GM12878 (cell line): Measurements from ENCODE around the gene DOK4. TPM values are rescaled to one million over a fixed set of nuclear protein-coding genes. Genes with fewer than 3 reads are reported as not detected.

Experiments
- CBX3 ChIP-seq: fragments of 200-600 bp; sonication (generic); IDR thresholded peaks from 2 replicates; pipeline ENCODE4 v1.6.1; 2016; ENCODE audit warnings: low read depth, borderline replicate concordance
- CHD4 ChIP-seq: fragments of 200-600 bp; sonication (generic); IDR thresholded peaks from 2 replicates; pipeline ENCODE4 v1.6.1; 2016; ENCODE audit warnings: mild to moderate bottlenecking
- ETV6 ChIP-seq, 2 experiments: fragments of 450-650 bp in 1 of 2; IDR thresholded peaks in 1 of 2; conservative IDR thresholded peaks in 1 of 2; 2 replicates each; pipeline ENCODE4 v1.6.1; 2014; ENCODE audit warnings: antibody characterized with exemption in 1 of 2, borderline replicate concordance in 1 of 2, low read depth in 1 of 2, mild to moderate bottlenecking in 1 of 2, moderate library complexity in 1 of 2
- HDAC6 ChIP-seq: fragments of 200-600 bp; sonication (generic); IDR thresholded peaks from one replicate; pipeline ENCODE4 v1.8.0; 2017; ENCODE audit warnings: antibody characterized with exemption; ENCODE audit not compliant: unreplicated experiment
- HDGF ChIP-seq: fragments of 450-650 bp; IDR thresholded peaks from 2 replicates; pipeline ENCODE4 v1.6.1; 2016; ENCODE audit warnings: antibody characterized with exemption
- IKZF1 ChIP-seq: fragments of 450-650 bp; conservative IDR thresholded peaks from 2 replicates; pipeline ENCODE4 v1.6.1; 2017; ENCODE audit warnings: antibody characterized with exemption, mild to moderate bottlenecking
- IKZF2 ChIP-seq, 2 experiments: fragments of 450-650 bp; IDR thresholded peaks; 2 replicates each; pipeline ENCODE4 v1.6.1; 2017; ENCODE audit warnings: mild to moderate bottlenecking in 2 of 2, moderate library complexity in 2 of 2
- LARP7 ChIP-seq: fragments of 450-650 bp; IDR thresholded peaks from 2 replicates; pipeline ENCODE4 v1.6.1; 2017; ENCODE audit warnings: mild to moderate bottlenecking
- NBN ChIP-seq: fragments of 450-650 bp; IDR thresholded peaks from 2 replicates; pipeline ENCODE4 v1.6.1; 2016
- NFXL1 ChIP-seq: fragments of 450-650 bp; IDR thresholded peaks from 2 replicates; pipeline ENCODE4 v1.6.1; 2017; ENCODE audit warnings: antibody characterized with exemption, mild to moderate bottlenecking, borderline replicate concordance
- NRF1 ChIP-seq: conservative IDR thresholded peaks from 2 replicates; pipeline ENCODE4 v1.6.1; 2011; ENCODE audit warnings: mild to moderate bottlenecking, low read depth, low read length, improper control_type of control experiment
- POLR2AphosphoS5 ChIP-seq: IDR thresholded peaks from 2 replicates; pipeline ENCODE4 v1.6.1; 2011; ENCODE audit warnings: mild to moderate bottlenecking, low read length, inconsistent platforms
- POU2F2 ChIP-seq: IDR thresholded peaks from 3 replicates; pipeline ENCODE4 v1.6.1; 2011; ENCODE audit warnings: low read depth, mild to moderate bottlenecking, low read length, borderline replicate concordance
- RUNX3 ChIP-seq: IDR thresholded peaks from 2 replicates; pipeline ENCODE4 v1.6.1; 2012; ENCODE audit warnings: low read length, inconsistent platforms
- STAT1 ChIP-seq: fragments of 450-650 bp; conservative IDR thresholded peaks from 2 replicates; pipeline ENCODE4 v1.6.1; 2014; ENCODE audit warnings: antibody characterized with exemption, mild to moderate bottlenecking
- SUZ12 ChIP-seq: fragments of 200-600 bp; sonication (generic); IDR thresholded peaks from one replicate; pipeline ENCODE4 v1.6.1; 2018; ENCODE audit warnings: antibody characterized with exemption, mild to moderate bottlenecking; ENCODE audit not compliant: unreplicated experiment
- TCF3 ChIP-seq: IDR thresholded peaks from 2 replicates; pipeline ENCODE4 v1.6.1; 2012; ENCODE audit warnings: low read depth, mild to moderate bottlenecking, low read length, borderline replicate concordance; ENCODE audit not compliant: insufficient read depth
- YY1 ChIP-seq: IDR thresholded peaks from 2 replicates; pipeline ENCODE4 v1.6.1; 2011; ENCODE audit warnings: low read depth, mild to moderate bottlenecking, low read length
- ZNF384 ChIP-seq: IDR thresholded peaks from 2 replicates; pipeline ENCODE4 v1.6.1; 2012; ENCODE audit warnings: low read depth, mild to moderate bottlenecking, low read length, improper control_type of control experiment, borderline replicate concordance
- ZSCAN29 ChIP-seq: fragments of 450-650 bp; IDR thresholded peaks from 2 replicates; pipeline ENCODE4 v1.6.1; 2017; ENCODE audit warnings: mild to moderate bottlenecking, moderate library complexity
- ZZZ3 ChIP-seq: IDR thresholded peaks from 2 replicates; pipeline ENCODE4 v1.6.1; 2011; ENCODE audit warnings: low read depth; ENCODE audit not compliant: control insufficient read depth, insufficient read length
- polyA plus RNA-seq, 11 experiments: library from polyadenylated mRNA; depleted of rRNA in 4 of 11; unstranded in 6 of 11; stranded (reverse) in 5 of 11; fragments of >200 nt; fragmentation: Nextera tagmentation in 4 of 11; fragmentation: Illumina TruSeq in 1 of 11; extraction: Ambion mirVana in 4 of 11; extraction: Trizol in 1 of 11; gene quantifications; 1 replicate in 1 of 11; 2 replicates in 10 of 11; pipeline versions ENCODE4 v1.2.1 to v1.2.3, GENCODE V29; 2011 to 2016; ENCODE audit warnings: inconsistent platforms in 2 of 11, missing spikeins in 2 of 11, low read depth in 1 of 11
- total RNA-seq, 4 experiments: library from RNA; depleted of rRNA in 3 of 4; stranded (reverse); fragments of >200 nt in 3 of 4; fragmentation: Illumina TruSeq in 1 of 4; extraction: Trizol in 1 of 4; gene quantifications; 2 replicates each; pipeline versions ENCODE4 v1.2.1 to v1.2.3, GENCODE V29; 2013 to 2021
- TF ChIP-seq, protein P1 (sequence below): fragments of 450-650 bp; IDR thresholded peaks from 2 replicates; pipeline ENCODE4 v1.6.1; 2017; ENCODE audit warnings: mild to moderate bottlenecking
- TF ChIP-seq, protein P2 (sequence below): fragments of 450-650 bp; conservative IDR thresholded peaks from 2 replicates; pipeline ENCODE4 v1.6.1; 2017; ENCODE audit warnings: mild to moderate bottlenecking, moderate library complexity
- TF ChIP-seq, protein P3 (sequence below): fragments of 150-350 bp; IDR thresholded peaks from 2 replicates; pipeline ENCODE4 v1.6.1; 2014; ENCODE audit warnings: mild to moderate bottlenecking, low read depth, low read length
- TF ChIP-seq, protein P4 (sequence below): fragments of 450-650 bp; IDR thresholded peaks from 2 replicates; pipeline ENCODE4 v1.6.1; 2014; ENCODE audit warnings: mild to moderate bottlenecking

The DOK4 gene
- total and polyA plus RNA-seq, 10 of the 15 experiments (the other 5 are each of a cell fraction or from before 2014, with no cell fraction given): 0.20 to 7.0 (median 2.4) TPM; not detected in 1

DNA sequence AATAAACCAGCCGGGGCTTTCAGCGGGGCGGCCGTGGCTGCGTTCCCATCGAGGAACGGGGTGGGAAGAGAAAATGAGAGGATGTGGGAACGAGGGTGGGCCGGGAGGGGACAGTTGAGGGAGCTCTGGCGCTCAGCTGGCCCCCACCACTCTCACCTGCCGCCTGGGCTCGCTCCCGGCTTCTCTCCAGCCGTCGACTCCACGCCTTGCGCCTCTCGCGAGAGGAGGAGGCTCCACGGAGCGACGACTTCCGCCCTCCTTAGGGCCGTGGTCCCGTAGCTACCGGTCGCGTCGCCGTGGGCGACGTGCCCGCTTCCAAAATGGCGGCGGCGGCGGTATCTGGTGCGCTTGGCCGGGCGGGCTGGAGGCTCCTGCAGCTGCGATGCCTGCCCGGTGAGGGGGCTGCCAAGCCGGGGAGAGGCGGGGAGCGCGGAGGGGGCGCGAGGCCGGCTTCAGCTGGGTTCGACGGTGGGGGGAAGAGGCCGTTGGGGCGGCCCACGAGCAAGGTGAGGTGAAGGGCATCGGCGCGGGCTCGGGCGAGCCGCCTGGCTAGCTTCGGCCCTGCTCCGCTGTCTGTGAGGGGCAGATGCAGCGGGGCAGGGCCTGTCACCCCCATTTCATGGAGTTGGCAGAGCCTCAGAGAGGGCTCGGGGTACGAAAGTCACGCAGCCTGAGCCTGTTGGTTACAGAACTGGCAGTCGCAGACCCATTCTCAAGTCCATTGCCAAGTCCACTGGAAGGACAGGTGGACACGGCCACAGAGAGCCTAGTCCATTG, 38.9 kb downstream of the DOK4 start, which contains the start of the genes CIAPIN1 and COQ9 (continued):
- TF ChIP-seq, protein P1, sequence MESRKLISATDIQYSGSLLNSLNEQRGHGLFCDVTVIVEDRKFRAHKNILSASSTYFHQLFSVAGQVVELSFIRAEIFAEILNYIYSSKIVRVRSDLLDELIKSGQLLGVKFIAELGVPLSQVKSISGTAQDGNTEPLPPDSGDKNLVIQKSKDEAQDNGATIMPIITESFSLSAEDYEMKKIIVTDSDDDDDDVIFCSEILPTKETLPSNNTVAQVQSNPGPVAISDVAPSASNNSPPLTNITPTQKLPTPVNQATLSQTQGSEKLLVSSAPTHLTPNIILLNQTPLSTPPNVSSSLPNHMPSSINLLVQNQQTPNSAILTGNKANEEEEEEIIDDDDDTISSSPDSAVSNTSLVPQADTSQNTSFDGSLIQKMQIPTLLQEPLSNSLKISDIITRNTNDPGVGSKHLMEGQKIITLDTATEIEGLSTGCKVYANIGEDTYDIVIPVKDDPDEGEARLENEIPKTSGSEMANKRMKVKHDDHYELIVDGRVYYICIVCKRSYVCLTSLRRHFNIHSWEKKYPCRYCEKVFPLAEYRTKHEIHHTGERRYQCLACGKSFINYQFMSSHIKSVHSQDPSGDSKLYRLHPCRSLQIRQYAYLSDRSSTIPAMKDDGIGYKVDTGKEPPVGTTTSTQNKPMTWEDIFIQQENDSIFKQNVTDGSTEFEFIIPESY: no peak
- no peak for TF ChIP-seq SUZ12
- TF ChIP-seq YY1: peak; percentile 99
- TF ChIP-seq CHD4: no peak
- TF ChIP-seq LARP7: peak; percentile 91
- TF ChIP-seq, protein P2, sequence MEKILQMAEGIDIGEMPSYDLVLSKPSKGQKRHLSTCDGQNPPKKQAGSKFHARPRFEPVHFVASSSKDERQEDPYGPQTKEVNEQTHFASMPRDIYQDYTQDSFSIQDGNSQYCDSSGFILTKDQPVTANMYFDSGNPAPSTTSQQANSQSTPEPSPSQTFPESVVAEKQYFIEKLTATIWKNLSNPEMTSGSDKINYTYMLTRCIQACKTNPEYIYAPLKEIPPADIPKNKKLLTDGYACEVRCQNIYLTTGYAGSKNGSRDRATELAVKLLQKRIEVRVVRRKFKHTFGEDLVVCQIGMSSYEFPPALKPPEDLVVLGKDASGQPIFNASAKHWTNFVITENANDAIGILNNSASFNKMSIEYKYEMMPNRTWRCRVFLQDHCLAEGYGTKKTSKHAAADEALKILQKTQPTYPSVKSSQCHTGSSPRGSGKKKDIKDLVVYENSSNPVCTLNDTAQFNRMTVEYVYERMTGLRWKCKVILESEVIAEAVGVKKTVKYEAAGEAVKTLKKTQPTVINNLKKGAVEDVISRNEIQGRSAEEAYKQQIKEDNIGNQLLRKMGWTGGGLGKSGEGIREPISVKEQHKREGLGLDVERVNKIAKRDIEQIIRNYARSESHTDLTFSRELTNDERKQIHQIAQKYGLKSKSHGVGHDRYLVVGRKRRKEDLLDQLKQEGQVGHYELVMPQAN: peak; percentile 90
- peak; percentile 84 for TF ChIP-seq POLR2AphosphoS5
- no peak for TF ChIP-seq NFXL1
- TF ChIP-seq, protein P3, sequence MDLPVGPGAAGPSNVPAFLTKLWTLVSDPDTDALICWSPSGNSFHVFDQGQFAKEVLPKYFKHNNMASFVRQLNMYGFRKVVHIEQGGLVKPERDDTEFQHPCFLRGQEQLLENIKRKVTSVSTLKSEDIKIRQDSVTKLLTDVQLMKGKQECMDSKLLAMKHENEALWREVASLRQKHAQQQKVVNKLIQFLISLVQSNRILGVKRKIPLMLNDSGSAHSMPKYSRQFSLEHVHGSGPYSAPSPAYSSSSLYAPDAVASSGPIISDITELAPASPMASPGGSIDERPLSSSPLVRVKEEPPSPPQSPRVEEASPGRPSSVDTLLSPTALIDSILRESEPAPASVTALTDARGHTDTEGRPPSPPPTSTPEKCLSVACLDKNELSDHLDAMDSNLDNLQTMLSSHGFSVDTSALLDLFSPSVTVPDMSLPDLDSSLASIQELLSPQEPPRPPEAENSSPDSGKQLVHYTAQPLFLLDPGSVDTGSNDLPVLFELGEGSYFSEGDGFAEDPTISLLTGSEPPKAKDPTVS: no peak
- no peak for TF ChIP-seq ZNF384
- TF ChIP-seq TCF3: no peak
- TF ChIP-seq NBN: 0 out of 2 replicates have a peak, but pooled peaks have one; percentile 21
- TF ChIP-seq ETV6 (conservative IDR thresholded peaks at IDR 0.05 in 1 of 2, IDR thresholded peaks at IDR 0.05 in 1 of 2; ENCODE audit: borderline replicate concordance in 1 of 2, low read depth in 1 of 2): no peak
- TF ChIP-seq HDGF: no peak
- TF ChIP-seq, protein P4, sequence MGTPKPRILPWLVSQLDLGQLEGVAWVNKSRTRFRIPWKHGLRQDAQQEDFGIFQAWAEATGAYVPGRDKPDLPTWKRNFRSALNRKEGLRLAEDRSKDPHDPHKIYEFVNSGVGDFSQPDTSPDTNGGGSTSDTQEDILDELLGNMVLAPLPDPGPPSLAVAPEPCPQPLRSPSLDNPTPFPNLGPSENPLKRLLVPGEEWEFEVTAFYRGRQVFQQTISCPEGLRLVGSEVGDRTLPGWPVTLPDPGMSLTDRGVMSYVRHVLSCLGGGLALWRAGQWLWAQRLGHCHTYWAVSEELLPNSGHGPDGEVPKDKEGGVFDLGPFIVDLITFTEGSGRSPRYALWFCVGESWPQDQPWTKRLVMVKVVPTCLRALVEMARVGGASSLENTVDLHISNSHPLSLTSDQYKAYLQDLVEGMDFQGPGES: no peak
- TF ChIP-seq IKZF2 (IDR thresholded peaks at IDR 0.05): 0 out of 4 replicates have a peak, but pooled peaks of 1 of the 2 experiments have one; percentile 32
- no peak for TF ChIP-seq CBX3
- peak; percentile 85 for TF ChIP-seq IKZF1
- TF ChIP-seq STAT1: no peak
- TF ChIP-seq ZZZ3: no peak
- no peak for TF ChIP-seq POU2F2
- no peak for TF ChIP-seq HDAC6
- no peak for TF ChIP-seq RUNX3
- TF ChIP-seq ZSCAN29: no peak
- no peak for TF ChIP-seq NRF1
